HEK293 (cell line): ENCODE data around the gene SMIM29.

Experiments used
- GLI2 ChIP-seq: fragments of 450-650 bp; formaldehyde crosslinking; IDR thresholded peaks from 2 replicates; pipeline ENCODE4; 2017; ENCODE audit warnings: missing biosample characterization, missing genetic modification characterization, low read depth, borderline replicate concordance
- GLIS1 ChIP-seq: fragments of 450-650 bp; formaldehyde crosslinking; IDR thresholded peaks from 2 replicates; pipeline ENCODE4 v1.5.1; 2016; ENCODE audit warnings: missing biosample characterization, missing genetic modification characterization
- REPIN1 ChIP-seq: fragments of 450-650 bp; formaldehyde crosslinking; IDR thresholded peaks from 2 replicates; pipeline ENCODE4 v1.5.1; 2017; ENCODE audit warnings: missing biosample characterization, missing genetic modification characterization, low read depth
- SCRT2 ChIP-seq: fragments of 450-650 bp; formaldehyde crosslinking; IDR thresholded peaks from 2 replicates; pipeline ENCODE4 v1.5.1; 2016; ENCODE audit warnings: missing biosample characterization, missing genetic modification characterization
- ZFHX2 ChIP-seq: fragments of 450-650 bp; formaldehyde crosslinking; conservative IDR thresholded peaks from 2 replicates; pipeline ENCODE4 v1.5.1; 2016; ENCODE audit warnings: missing biosample characterization, missing genetic modification characterization
- ZFP3 ChIP-seq: fragments of 450-650 bp; formaldehyde crosslinking; IDR thresholded peaks from 2 replicates; pipeline ENCODE4 v1.5.1; 2016; ENCODE audit warnings: low read depth, missing biosample characterization, missing genetic modification characterization
- ZNF10 ChIP-seq: fragments of 450-650 bp; formaldehyde crosslinking; IDR thresholded peaks from 2 replicates; pipeline ENCODE4 v1.5.1; 2017; ENCODE audit warnings: missing biosample characterization, missing genetic modification characterization
- ZNF175 ChIP-seq: fragments of 450-650 bp; formaldehyde crosslinking; IDR thresholded peaks from 2 replicates; pipeline ENCODE4 v1.5.1; 2016; ENCODE audit warnings: missing biosample characterization, missing genetic modification characterization
- ZNF214 ChIP-seq: fragments of 450-650 bp; formaldehyde crosslinking; IDR thresholded peaks from 2 replicates; pipeline ENCODE4 v1.5.1; 2017; ENCODE audit warnings: missing biosample characterization, mild to moderate bottlenecking, missing genetic modification characterization, borderline replicate concordance
- ZNF248 ChIP-seq: fragments of 450-650 bp; formaldehyde crosslinking; IDR thresholded peaks from 2 replicates; pipeline ENCODE4 v1.5.1; 2017; ENCODE audit warnings: missing biosample characterization, missing genetic modification characterization
- ZNF394 ChIP-seq: fragments of 450-650 bp; formaldehyde crosslinking; IDR thresholded peaks from 2 replicates; pipeline ENCODE4 v1.5.1; 2016; ENCODE audit warnings: missing biosample characterization, missing genetic modification characterization, mild to moderate bottlenecking, moderate library complexity, borderline replicate concordance
- ZNF433 ChIP-seq: fragments of 450-650 bp; formaldehyde crosslinking; IDR thresholded peaks from 2 replicates; pipeline ENCODE4 v1.5.1; 2016; ENCODE audit warnings: missing biosample characterization, missing genetic modification characterization, low read depth
- ZNF473 ChIP-seq: fragments of 450-650 bp; formaldehyde crosslinking; IDR thresholded peaks from 2 replicates; pipeline ENCODE4 v1.5.1; 2017; ENCODE audit warnings: missing biosample characterization, missing genetic modification characterization
- ZNF48 ChIP-seq: fragments of 450-650 bp; formaldehyde crosslinking; IDR thresholded peaks from 2 replicates; pipeline ENCODE4 v1.5.1; 2016; ENCODE audit warnings: missing biosample characterization, missing genetic modification characterization
- ZNF514 ChIP-seq: fragments of 450-650 bp; formaldehyde crosslinking; IDR thresholded peaks from 2 replicates; pipeline ENCODE4 v1.5.1; 2016; ENCODE audit warnings: missing biosample characterization, missing genetic modification characterization
- ZNF560 ChIP-seq: fragments of 450-650 bp; formaldehyde crosslinking; IDR thresholded peaks from 2 replicates; pipeline ENCODE4 v1.5.1; 2017; ENCODE audit warnings: missing biosample characterization, missing genetic modification characterization, borderline replicate concordance
- ZNF610 ChIP-seq: fragments of 450-650 bp; formaldehyde crosslinking; IDR thresholded peaks from 2 replicates; pipeline ENCODE4 v1.5.1; 2016; ENCODE audit warnings: missing biosample characterization, missing genetic modification characterization, borderline replicate concordance
- ZNF621 ChIP-seq: fragments of 450-650 bp; formaldehyde crosslinking; IDR thresholded peaks from 2 replicates; pipeline ENCODE4 v1.5.1; 2017; ENCODE audit warnings: missing biosample characterization, missing genetic modification characterization
- ZNF658 ChIP-seq: fragments of 450-650 bp; formaldehyde crosslinking; IDR thresholded peaks from 2 replicates; pipeline ENCODE4; 2016; ENCODE audit warnings: missing biosample characterization, missing genetic modification characterization
- ZNF701 ChIP-seq: fragments of 450-650 bp; formaldehyde crosslinking; IDR thresholded peaks from 2 replicates; pipeline ENCODE4 v1.5.1; 2016; ENCODE audit warnings: missing biosample characterization, missing genetic modification characterization
- ZNF704 ChIP-seq: fragments of 450-650 bp; formaldehyde crosslinking; IDR thresholded peaks from 2 replicates; pipeline ENCODE4 v1.5.1; 2016; ENCODE audit warnings: missing biosample characterization, missing genetic modification characterization
- ZNF830 ChIP-seq: fragments of 450-650 bp; IDR thresholded peaks from 2 replicates; pipeline ENCODE4 v1.5.0; 2018; ENCODE audit warnings: missing biosample characterization, missing genetic modification characterization, low read depth, mild to moderate bottlenecking, moderate library complexity
- ZSCAN18 ChIP-seq: fragments of 450-650 bp; formaldehyde crosslinking; IDR thresholded peaks from 2 replicates; pipeline ENCODE4 v1.5.1; 2016; ENCODE audit warnings: missing biosample characterization, missing genetic modification characterization
- TF ChIP-seq, protein P1 (sequence below): fragments of 450-650 bp; formaldehyde crosslinking; IDR thresholded peaks from 2 replicates; pipeline ENCODE4 v1.5.1; 2016; ENCODE audit warnings: missing biosample characterization, missing genetic modification characterization
- TF ChIP-seq, protein P2 (sequence below): fragments of 450-650 bp; formaldehyde crosslinking; conservative IDR thresholded peaks from 2 replicates; pipeline ENCODE4 v1.5.1; 2016; ENCODE audit warnings: low read depth, missing biosample characterization, missing genetic modification characterization
- TF ChIP-seq, protein P3 (sequence below): fragments of 450-650 bp; formaldehyde crosslinking; IDR thresholded peaks from 2 replicates; pipeline ENCODE4 v1.5.1; 2016; ENCODE audit warnings: missing biosample characterization, missing genetic modification characterization
- TF ChIP-seq, protein P4 (sequence below): fragments of 450-650 bp; formaldehyde crosslinking; IDR thresholded peaks from 2 replicates; pipeline ENCODE4 v1.5.1; 2016; ENCODE audit warnings: missing biosample characterization, missing genetic modification characterization

The SMIM29 gene

DNA sequence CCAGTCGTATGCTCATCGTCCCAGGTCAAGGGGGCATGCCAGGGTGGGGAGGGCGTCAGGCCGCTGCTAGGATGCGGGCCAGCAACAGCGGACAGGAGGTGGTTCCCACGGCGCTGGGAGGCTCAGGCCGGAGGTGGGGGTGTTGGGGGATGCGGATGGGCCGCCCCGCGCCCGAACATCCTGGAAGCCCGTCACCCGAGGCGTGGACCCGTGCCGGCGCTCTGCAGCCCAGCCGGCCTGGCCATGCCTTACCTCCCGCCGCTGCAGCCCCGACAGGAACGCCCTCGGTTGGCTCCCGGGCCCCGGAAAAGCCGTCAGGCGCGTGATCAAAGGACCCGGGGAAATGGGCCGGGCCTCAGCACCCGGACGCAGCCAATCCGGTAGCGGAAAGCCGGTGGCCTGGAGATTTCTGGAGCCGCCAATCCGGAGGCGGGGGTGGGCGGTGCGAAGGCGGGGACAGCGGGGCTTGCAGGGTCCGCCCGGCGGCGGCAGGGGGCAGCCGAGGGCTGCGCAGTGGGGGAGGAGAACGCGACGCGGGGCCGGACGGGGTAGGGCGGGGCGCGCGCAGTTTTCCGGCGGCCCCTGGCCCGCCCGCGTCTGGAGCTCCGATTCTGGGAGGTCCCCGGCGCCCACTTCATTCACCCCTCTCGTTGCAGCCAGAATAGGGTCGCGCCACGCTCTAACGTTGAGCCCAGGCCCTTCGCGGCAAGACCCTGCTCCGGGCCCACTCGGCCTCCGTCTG, at the start of gene SMIM29 (continued):
- TF ChIP-seq ZNF830 (tag by site-specific recombination) (no peak), ZNF621 (tag by site-specific recombination) (no peak), ZNF473 (no peak), ZNF560 (tag by site-specific recombination) (no peak), GLI2 (tag by site-specific recombination) (no peak), ZNF394 (no peak), ZFP3 (tag by site-specific recombination) (no peak), ZNF214 (tag by site-specific recombination) (no peak), GLIS1 (peak; percentile 58), ZSCAN18 (tag by site-specific recombination) (no peak), ZNF701 (tag by site-specific recombination) (no peak), SCRT2 (no peak), ZFHX2 (tag by site-specific recombination) (peak; percentile 98), ZNF248 (tag by site-specific recombination) (no peak), ZNF610 (tag by site-specific recombination) (peak; percentile 12; the same call in 1 of the 2 replicates), REPIN1 (tag by site-specific recombination) (no peak), ZNF175 (tag by site-specific recombination) (no peak), ZNF514 (tag by site-specific recombination) (no peak), ZNF433 (tag by site-specific recombination) (no peak), ZNF704 (tag by site-specific recombination) (no peak), ZNF10 (tag by site-specific recombination) (no peak; the same call in 1 of the 2 replicates), ZNF48 (tag by site-specific recombination) (no peak), ZNF658 (tag by site-specific recombination) (no peak)
- TF ChIP-seq, protein P1, sequence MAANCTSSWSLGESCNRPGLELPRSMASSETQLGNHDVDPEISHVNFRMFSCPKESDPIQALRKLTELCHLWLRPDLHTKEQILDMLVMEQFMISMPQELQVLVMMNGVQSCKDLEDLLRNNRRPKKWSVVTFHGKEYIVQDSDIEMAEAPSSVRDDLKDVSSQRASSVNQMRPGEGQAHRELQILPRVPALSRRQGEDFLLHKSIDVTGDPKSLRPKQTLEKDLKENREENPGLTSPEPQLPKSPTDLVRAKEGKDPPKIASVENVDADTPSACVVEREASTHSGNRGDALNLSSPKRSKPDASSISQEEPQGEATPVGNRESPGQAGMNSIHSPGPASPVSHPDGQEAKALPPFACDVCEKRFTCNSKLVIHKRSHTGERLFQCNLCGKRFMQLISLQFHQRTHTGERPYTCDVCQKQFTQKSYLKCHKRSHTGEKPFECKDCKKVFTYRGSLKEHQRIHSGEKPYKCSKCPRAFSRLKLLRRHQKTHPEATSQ (tag by site-specific recombination): peak; percentile 94
- TF ChIP-seq, protein P2, sequence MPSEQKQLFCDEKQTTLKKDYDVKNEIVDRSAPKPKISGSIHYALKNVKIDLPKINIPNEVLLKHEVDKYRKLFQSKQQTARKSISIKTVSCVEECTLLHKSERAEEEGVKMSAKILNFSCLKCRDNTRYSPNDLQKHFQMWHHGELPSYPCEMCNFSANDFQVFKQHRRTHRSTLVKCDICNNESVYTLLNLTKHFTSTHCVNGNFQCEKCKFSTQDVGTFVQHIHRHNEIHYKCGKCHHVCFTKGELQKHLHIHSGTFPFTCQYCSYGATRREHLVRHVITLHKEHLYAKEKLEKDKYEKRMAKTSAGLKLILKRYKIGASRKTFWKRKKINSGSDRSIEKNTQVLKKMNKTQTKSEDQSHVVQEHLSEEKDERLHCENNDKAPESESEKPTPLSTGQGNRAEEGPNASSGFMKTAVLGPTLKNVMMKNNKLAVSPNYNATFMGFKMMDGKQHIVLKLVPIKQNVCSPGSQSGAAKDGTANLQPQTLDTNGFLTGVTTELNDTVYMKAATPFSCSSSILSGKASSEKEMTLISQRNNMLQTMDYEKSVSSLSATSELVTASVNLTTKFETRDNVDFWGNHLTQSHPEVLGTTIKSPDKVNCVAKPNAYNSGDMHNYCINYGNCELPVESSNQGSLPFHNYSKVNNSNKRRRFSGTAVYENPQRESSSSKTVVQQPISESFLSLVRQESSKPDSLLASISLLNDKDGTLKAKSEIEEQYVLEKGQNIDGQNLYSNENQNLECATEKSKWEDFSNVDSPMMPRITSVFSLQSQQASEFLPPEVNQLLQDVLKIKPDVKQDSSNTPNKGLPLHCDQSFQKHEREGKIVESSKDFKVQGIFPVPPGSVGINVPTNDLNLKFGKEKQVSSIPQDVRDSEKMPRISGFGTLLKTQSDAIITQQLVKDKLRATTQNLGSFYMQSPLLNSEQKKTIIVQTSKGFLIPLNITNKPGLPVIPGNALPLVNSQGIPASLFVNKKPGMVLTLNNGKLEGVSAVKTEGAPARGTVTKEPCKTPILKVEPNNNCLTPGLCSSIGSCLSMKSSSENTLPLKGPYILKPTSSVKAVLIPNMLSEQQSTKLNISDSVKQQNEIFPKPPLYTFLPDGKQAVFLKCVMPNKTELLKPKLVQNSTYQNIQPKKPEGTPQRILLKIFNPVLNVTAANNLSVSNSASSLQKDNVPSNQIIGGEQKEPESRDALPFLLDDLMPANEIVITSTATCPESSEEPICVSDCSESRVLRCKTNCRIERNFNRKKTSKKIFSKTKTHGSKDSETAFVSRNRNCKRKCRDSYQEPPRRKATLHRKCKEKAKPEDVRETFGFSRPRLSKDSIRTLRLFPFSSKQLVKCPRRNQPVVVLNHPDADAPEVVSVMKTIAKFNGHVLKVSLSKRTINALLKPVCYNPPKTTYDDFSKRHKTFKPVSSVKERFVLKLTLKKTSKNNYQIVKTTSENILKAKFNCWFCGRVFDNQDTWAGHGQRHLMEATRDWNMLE: no peak
- TF ChIP-seq, protein P3, sequence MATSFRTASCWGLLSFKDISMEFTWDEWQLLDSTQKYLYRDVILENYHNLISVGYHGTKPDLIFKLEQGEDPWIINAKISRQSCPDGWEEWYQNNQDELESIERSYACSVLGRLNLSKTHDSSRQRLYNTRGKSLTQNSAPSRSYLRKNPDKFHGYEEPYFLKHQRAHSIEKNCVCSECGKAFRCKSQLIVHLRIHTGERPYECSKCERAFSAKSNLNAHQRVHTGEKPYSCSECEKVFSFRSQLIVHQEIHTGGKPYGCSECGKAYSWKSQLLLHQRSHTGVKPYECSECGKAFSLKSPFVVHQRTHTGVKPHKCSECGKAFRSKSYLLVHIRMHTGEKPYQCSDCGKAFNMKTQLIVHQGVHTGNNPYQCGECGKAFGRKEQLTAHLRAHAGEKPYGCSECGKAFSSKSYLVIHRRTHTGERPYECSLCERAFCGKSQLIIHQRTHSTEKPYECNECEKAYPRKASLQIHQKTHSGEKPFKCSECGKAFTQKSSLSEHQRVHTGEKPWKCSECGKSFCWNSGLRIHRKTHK (tag by site-specific recombination): no peak
- TF ChIP-seq, protein P4, sequence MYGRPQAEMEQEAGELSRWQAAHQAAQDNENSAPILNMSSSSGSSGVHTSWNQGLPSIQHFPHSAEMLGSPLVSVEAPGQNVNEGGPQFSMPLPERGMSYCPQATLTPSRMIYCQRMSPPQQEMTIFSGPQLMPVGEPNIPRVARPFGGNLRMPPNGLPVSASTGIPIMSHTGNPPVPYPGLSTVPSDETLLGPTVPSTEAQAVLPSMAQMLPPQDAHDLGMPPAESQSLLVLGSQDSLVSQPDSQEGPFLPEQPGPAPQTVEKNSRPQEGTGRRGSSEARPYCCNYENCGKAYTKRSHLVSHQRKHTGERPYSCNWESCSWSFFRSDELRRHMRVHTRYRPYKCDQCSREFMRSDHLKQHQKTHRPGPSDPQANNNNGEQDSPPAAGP (tag by site-specific recombination): peak; percentile 78
